ENCODE results near the gene AKR1D1.

DNA sequence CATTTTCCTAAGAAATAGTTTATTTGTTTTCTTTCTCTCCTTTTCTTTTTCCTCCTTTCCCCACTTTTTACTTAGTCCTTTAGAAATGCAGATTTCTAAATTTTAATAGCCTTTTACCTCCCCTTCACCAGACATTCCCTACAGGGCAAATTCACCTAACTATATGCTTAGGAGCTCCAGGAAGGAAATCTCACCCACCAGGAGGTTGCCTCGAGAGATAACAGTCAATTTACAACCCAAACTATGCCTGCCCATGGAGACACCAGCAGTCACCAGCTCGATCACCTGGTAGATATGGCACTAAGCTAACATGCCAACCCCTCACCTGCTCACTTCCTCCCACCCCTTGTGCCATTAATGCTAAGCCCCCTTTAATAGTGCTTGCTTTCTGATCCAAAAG lies 49.2 kb upstream of the AKR1D1 start:
- TF ChIP-seq, protein P1, sequence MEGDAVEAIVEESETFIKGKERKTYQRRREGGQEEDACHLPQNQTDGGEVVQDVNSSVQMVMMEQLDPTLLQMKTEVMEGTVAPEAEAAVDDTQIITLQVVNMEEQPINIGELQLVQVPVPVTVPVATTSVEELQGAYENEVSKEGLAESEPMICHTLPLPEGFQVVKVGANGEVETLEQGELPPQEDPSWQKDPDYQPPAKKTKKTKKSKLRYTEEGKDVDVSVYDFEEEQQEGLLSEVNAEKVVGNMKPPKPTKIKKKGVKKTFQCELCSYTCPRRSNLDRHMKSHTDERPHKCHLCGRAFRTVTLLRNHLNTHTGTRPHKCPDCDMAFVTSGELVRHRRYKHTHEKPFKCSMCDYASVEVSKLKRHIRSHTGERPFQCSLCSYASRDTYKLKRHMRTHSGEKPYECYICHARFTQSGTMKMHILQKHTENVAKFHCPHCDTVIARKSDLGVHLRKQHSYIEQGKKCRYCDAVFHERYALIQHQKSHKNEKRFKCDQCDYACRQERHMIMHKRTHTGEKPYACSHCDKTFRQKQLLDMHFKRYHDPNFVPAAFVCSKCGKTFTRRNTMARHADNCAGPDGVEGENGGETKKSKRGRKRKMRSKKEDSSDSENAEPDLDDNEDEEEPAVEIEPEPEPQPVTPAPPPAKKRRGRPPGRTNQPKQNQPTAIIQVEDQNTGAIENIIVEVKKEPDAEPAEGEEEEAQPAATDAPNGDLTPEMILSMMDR (IDR thresholded peaks at IDR 0.05), result no peak
- TF ChIP-seq MAFK (IDR thresholded peaks at IDR 0.05; ENCODE audit: partially characterized antibody) (no peak), SMC3 (IDR thresholded peaks at IDR 0.05) (no peak), CHD2 (IDR thresholded peaks at IDR 0.05; ENCODE audit: low read length, partially characterized antibody) (no peak), HOXA7 (CRISPR knock-in tag; IDR thresholded peaks at IDR 0.05) (no peak), EHMT2 (IDR thresholded peaks at IDR 0.05; ENCODE audit: low read depth) (no peak)
- TF ChIP-seq, protein P2, sequence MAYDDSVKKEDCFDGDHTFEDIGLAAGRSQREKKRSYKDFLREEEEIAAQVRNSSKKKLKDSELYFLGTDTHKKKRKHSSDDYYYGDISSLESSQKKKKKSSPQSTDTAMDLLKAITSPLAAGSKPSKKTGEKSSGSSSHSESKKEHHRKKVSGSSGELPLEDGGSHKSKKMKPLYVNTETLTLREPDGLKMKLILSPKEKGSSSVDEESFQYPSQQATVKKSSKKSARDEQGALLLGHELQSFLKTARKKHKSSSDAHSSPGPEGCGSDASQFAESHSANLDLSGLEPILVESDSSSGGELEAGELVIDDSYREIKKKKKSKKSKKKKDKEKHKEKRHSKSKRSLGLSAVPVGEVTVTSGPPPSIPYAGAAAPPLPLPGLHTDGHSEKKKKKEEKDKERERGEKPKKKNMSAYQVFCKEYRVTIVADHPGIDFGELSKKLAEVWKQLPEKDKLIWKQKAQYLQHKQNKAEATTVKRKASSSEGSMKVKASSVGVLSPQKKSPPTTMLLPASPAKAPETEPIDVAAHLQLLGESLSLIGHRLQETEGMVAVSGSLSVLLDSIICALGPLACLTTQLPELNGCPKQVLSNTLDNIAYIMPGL (CRISPR knock-in tag; IDR thresholded peaks at IDR 0.05; ENCODE audit: borderline replicate concordance), result no peak
- TF ChIP-seq, protein P3, sequence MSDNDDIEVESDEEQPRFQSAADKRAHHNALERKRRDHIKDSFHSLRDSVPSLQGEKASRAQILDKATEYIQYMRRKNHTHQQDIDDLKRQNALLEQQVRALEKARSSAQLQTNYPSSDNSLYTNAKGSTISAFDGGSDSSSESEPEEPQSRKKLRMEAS (IDR thresholded peaks at IDR 0.05), result no peak
- TF ChIP-seq, protein P4, sequence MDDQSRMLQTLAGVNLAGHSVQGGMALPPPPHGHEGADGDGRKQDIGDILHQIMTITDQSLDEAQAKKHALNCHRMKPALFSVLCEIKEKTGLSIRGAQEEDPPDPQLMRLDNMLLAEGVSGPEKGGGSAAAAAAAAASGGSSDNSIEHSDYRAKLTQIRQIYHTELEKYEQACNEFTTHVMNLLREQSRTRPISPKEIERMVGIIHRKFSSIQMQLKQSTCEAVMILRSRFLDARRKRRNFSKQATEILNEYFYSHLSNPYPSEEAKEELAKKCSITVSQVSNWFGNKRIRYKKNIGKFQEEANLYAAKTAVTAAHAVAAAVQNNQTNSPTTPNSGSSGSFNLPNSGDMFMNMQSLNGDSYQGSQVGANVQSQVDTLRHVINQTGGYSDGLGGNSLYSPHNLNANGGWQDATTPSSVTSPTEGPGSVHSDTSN (IDR thresholded peaks at IDR 0.05), result no peak
